Measurements from ENCODE around the gene SLC35E3. TPM values are rescaled to one million over a fixed set of nuclear protein-coding genes. Genes with fewer than 3 reads are reported as not detected.

Gene SLC35E3
- 10 to 100 TPM in 1 of 2 donors, 1 to 10 TPM in 1; 8.7 to 12.7 TPM for total RNA-seq

DNA sequence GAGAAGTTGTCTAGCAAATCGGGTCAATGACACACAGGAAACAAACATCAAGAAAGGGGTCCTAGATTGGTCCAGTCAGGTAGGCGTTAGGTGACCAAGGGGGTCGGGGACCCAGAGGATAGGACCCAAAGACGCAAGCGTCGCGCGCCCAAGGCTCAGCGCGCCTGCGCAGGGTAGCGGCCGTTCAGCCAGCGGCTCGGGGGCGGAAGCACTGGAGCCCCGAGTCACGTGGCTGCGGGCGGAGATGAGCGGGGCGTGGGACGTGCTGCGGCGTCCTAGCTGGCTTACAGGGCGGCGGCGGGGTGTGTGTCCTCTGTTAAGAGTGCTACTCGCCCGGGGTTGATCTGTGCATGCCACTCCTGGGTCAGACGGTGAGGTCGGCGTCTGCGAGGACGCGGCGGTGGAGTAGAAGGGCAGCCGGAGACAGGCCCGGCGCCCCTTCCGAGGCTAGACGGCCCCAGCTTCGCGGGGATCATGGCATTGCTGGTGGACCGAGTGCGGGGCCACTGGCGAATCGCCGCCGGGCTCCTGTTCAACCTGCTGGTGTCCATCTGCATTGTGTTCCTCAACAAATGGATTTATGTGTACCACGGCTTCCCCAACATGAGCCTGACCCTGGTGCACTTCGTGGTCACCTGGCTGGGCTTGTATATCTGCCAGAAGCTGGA is at the start of gene SLC35E3:
SLC35E3 (plus strand) TSS at position 273 of the 668 bp plus-strand sequence; CDS start at position 475, 202 bp downstream.
- peak within 1 kb of the TSS; percentile 74 to 89 for H3K27ac Mint-ChIP-seq
- H3K9me3 Mint-ChIP-seq: no peaks in the 10 kb centered on the region
- peak within 1 kb of the TSS; percentile 97 for H3K4me3 Mint-ChIP-seq
- peaks cover 24 to 27% of the 10 kb centered on the region in 2 donors for H3K4me1 Mint-ChIP-seq (ENCODE audit: low read depth in 2 of 2)
- peak; percentile 99 for ATAC-seq
- no peaks in the 10 kb centered on the region for H3K27me3 Mint-ChIP-seq
- peaks cover 5% of the 10 kb centered on the region for H3K36me3 Mint-ChIP-seq
- peak; percentile 96 for DNase-seq (ENCODE audit: low spot score)

DNA sequence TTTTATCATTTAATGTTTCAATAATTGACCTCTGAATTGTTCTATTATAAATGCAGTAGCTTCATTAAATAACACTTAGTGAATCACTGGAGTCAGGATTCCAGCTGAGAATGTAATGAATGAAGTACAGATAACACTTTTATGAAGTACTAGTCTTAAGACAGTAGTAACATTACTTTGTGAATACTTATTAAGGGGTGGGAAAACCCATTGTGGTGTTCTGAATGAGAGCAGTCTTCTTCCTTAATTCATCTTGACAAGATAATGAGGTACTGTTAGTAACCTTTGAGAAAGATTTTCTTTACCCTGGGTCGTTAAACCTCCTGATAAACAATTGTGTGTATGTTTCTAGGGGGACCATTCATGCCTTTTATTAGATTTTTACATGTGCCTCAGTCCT is 46.5 kb upstream of the SLC35E3 start:
- DNase-seq (ENCODE audit: low spot score) (no peak), ATAC-seq (no peak)
- Mint-ChIP-seq H3K4me1 (ENCODE audit: low read depth in 2 of 2) (peaks cover 0 to 3% of the 10 kb centered on the region in 2 donors), H3K27me3 (no peaks in the 10 kb centered on the region), H3K36me3 (peaks cover 37% of the 10 kb centered on the region), H3K9me3 (no peaks in the 10 kb centered on the region), H3K27ac (no peak overlapping the region), H3K4me3 (no peak overlapping the region)

DNA sequence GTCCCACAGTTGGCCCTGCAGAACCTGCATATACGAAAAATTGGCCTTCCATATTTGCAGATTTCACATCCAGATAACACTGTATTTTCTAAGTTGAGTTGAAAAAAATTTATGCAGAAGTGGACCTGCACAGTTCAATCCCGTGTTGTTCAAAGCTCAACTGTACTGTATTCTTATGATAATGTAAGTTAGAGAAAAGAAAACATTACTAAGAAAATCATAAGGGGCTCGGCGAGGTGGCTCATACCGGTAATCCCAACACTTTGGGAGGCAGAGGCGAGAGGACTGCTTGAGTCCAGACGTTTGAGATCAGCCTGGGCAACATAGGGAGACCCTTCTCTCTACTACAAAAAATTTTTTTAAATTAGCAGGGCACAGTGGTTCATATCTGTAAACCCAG is 18.2 kb upstream of the SLC35E3 start:
- peaks cover 12% of the 10 kb centered on the region for H3K36me3 Mint-ChIP-seq
- H3K4me1 Mint-ChIP-seq (ENCODE audit: low read depth in 2 of 2): no peaks in the 10 kb centered on the region
- no peak for ATAC-seq
- H3K27ac Mint-ChIP-seq: no peak overlapping the region
- no peaks in the 10 kb centered on the region for H3K27me3 Mint-ChIP-seq
- no peak for DNase-seq (ENCODE audit: low spot score)
- no peak overlapping the region for H3K4me3 Mint-ChIP-seq
- H3K9me3 Mint-ChIP-seq: no peaks in the 10 kb centered on the region

DNA sequence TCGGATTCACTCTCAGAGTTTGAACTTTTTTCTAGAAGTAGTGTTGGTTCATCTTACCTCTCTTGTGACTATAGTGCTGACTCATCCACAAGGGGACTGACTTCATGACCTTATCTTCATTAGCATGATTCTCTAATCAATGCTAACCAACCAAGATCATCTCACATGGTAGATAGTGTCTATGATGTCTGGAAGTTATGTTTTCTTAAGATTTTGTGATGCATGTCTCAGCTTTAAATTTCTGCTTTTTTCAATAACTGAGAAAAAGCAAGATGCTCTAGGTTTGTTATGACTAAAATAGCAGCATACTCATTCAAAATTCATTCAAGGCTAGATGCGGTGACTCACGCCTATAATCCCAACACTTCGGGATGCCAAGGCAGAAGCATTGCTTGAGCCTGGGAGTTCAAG is 12.3 kb upstream of the SLC35E3 start:
- Mint-ChIP-seq H3K27ac (no peak overlapping the region), H3K4me3 (no peak overlapping the region), H3K36me3 (peaks cover 25% of the 10 kb centered on the region), H3K4me1 (ENCODE audit: low read depth in 2 of 2) (no peaks in the 10 kb centered on the region), H3K27me3 (no peaks in the 10 kb centered on the region), H3K9me3 (no peaks in the 10 kb centered on the region)
- DNase-seq (ENCODE audit: low spot score): no peak
- no peak for ATAC-seq

DNA sequence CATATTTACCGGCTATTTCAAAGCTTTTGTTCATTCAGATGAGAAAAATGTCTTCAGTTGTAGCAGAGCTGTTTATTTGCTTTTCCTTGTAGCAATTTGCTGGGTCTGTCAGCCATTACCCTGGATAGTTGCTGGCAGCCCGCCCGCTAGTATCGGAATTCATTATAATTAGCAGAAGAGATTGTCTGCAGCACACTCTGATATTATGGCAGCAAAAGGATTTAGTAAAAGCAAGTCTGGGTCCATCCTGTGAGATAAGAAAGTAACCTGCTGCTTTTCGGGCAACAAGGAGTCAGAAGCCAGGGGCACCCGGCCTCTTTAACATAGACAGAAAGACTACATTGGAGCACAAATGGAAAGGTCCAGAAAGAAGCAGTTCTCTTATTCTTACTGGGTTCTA is 6.1 kb upstream of the SLC35E3 start:
- ATAC-seq (no peak), DNase-seq (ENCODE audit: low spot score) (no peak)
- Mint-ChIP-seq H3K36me3 (peaks cover 23% of the 10 kb centered on the region), H3K27me3 (no peaks in the 10 kb centered on the region), H3K9me3 (no peaks in the 10 kb centered on the region), H3K27ac (no peak overlapping the region), H3K4me1 (ENCODE audit: low read depth in 2 of 2) (peaks cover 4 to 6% of the 10 kb centered on the region in 2 donors), H3K4me3 (no peak overlapping the region)

DNA sequence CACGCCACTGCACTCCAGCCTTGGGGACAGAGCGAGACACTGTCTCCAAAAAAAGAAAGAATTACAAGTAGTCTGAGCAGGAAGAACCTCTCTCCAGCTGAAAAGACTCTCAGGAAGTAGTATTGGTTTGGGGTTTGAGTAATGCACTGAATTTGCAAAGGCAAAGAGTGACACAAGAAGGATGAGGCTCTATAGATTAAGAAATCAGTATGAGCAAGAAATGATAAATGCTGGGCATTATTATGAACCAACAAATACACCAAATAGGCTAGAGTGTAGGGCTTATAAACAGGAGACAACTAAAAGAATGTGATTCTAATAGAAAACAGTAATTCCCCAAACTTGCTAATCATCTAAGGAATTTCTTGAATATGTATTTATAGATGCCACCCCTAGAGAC is 2.6 kb upstream of the SLC35E3 start:
- no peak for ATAC-seq
- no peak for DNase-seq (ENCODE audit: low spot score)
- H3K4me3 Mint-ChIP-seq: no peak overlapping the region
- no peaks in the 10 kb centered on the region for H3K9me3 Mint-ChIP-seq
- no peaks in the 10 kb centered on the region for H3K27me3 Mint-ChIP-seq
- peak overlapping the region in 1 of 2 donors; percentile 4 for H3K27ac Mint-ChIP-seq
- H3K4me1 Mint-ChIP-seq (ENCODE audit: low read depth in 2 of 2): peaks cover 19 to 24% of the 10 kb centered on the region in 2 donors
- peaks cover 11% of the 10 kb centered on the region for H3K36me3 Mint-ChIP-seq

DNA sequence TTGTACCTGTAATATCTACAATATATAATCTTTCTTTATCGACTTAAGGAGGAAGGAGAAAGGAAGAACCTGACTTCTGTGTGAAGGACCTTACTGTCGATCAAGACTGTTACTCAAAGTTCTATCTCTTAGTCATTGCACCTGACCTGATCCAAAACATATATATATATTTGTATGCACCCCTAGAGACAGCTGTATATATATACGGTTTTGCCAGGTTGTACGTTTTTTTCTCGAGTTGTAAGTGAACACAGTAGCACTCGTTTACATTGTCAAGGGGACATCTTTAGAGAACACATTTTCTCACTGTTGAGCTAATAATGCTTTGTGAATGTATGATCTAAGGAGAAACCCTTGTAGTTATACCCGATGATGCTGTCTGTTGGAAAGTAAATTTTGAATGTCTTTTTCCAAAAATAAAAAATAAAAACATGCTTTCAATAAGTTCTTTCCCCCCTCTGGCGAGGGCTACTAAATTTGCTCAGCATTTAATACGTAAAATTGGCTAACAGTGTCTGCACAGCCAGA is 536 bp upstream of the SLC35E3 start:
- Mint-ChIP-seq H3K9me3 (no peaks in the 10 kb centered on the region), H3K4me3 (peak overlapping the region; percentile 97), H3K27me3 (no peaks in the 10 kb centered on the region), H3K36me3 (peaks cover 5% of the 10 kb centered on the region), H3K27ac (peak overlapping the region; percentile 74 to 89), H3K4me1 (ENCODE audit: low read depth in 2 of 2) (peaks cover 24% of the 10 kb centered on the region in 2 donors)
- DNase-seq (ENCODE audit: low spot score) (no peak), ATAC-seq (no peak)

DNA sequence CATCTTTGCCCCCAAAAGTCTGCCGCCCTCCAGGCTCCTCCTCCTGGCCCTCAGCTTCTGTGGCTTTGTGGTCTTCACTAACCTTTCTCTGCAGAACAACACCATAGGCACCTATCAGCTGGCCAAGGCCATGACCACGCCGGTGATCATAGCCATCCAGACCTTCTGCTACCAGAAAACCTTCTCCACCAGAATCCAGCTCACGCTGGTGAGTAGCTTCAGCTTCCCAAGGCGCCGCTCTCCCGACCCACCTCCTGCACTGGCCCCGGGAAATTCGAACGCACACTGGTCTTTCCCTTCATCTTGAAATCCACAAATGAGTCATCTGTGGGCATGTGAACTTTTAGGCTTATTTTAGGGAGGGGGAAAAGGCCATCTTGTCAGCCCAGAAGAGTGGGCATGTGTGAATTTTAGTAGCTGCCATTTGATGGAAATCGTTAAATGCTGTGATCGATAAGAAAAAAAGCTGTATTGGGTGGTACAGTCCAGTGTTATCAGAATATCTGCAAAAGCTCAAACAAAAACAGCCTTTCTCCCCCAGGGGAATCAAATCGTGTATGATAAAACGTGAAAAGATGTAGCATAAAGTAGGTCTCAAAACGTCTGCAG is 700 bp downstream of the SLC35E3 start:
- Mint-ChIP-seq H3K4me1 (ENCODE audit: low read depth in 2 of 2) (peaks cover 24 to 27% of the 10 kb centered on the region in 2 donors), H3K36me3 (peaks cover 5% of the 10 kb centered on the region), H3K27ac (peak overlapping the region; percentile 74 to 89), H3K27me3 (no peaks in the 10 kb centered on the region), H3K9me3 (no peaks in the 10 kb centered on the region), H3K4me3 (peak overlapping the region; percentile 97)
- ATAC-seq (peak; percentile 46 to 55), DNase-seq (ENCODE audit: low spot score) (peak; percentile 62)

DNA sequence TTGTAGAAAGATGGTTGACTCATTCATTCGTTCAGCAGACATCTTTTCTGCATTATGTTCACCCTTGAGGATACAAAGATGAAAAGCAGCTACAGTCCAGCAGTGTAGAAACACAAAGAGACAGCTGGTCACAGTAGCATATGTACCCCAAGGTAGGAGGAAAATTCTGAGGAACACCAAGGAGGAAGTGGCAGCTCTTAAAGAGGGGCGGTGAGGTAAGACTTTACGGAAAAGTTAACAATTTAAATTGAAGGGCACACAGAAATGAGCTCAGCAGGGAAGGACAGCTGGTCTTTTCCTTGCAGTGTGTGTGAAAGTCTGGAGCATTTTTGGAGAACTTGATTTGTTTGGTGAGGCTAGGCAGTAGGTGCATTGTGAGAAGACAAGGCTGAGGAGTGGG is 3.5 kb downstream of the SLC35E3 start:
- H3K4me1 Mint-ChIP-seq (ENCODE audit: low read depth in 2 of 2): peaks cover 18 to 25% of the 10 kb centered on the region in 2 donors
- no peaks in the 10 kb centered on the region for H3K27me3 Mint-ChIP-seq
- ATAC-seq (no peak), DNase-seq (ENCODE audit: low spot score) (no peak)
- no peak overlapping the region for H3K27ac Mint-ChIP-seq
- H3K9me3 Mint-ChIP-seq: no peaks in the 10 kb centered on the region
- H3K36me3 Mint-ChIP-seq: peaks cover 15% of the 10 kb centered on the region
- H3K4me3 Mint-ChIP-seq: no peak overlapping the region

DNA sequence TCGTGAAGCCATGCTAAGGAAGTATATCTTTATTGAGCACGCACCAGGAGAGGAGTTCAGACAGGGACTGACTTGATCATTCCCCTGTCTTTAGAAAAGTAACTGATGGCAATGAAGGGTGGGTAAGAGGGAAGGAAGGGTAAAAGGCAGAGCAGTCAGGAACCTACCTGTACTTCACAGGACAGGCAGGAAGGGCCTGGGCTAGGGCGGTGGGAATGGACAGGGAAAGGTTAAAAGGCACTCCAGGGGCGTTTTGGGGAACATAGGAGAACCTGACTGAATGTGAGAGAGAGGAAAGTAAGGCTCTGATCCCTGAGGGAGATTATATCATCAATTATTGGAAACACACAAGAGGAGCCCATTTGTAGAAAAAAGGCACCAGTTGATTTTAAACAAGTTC is 3.9 kb downstream of the SLC35E3 start:
- no peaks in the 10 kb centered on the region for H3K27me3 Mint-ChIP-seq
- DNase-seq (ENCODE audit: low spot score): no peak
- H3K27ac Mint-ChIP-seq: no peak overlapping the region
- peaks cover 15% of the 10 kb centered on the region for H3K36me3 Mint-ChIP-seq
- no peaks in the 10 kb centered on the region for H3K9me3 Mint-ChIP-seq
- H3K4me3 Mint-ChIP-seq: no peak overlapping the region
- H3K4me1 Mint-ChIP-seq (ENCODE audit: low read depth in 2 of 2): peaks cover 18 to 25% of the 10 kb centered on the region in 2 donors
- ATAC-seq: no peak

DNA sequence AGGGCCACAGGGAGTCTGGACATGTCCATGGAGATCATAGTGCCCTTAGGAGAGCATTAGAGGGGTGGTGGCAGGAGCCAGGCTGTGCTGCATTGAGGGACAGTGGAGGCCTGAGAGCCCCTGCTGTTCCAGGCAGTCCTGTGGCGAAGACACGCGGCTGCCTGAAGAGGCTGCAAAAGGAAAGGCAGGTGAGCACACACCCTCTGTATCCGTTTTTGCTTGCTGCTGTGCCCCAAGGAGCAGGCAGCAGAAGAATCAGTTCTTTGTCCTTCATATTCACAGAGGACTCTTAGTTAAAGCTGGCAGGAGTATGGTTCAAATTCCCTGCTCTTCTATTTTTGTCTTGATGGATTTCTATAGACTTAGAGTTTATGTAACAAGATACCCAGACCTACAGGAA is 4.5 kb downstream of the SLC35E3 start:
- H3K36me3 Mint-ChIP-seq: peaks cover 15% of the 10 kb centered on the region
- H3K4me3 Mint-ChIP-seq: no peak overlapping the region
- no peak for ATAC-seq
- H3K4me1 Mint-ChIP-seq (ENCODE audit: low read depth in 2 of 2): peaks cover 17 to 25% of the 10 kb centered on the region in 2 donors
- H3K27me3 Mint-ChIP-seq: no peaks in the 10 kb centered on the region
- no peak overlapping the region for H3K27ac Mint-ChIP-seq
- DNase-seq (ENCODE audit: low spot score): no peak
- H3K9me3 Mint-ChIP-seq: no peaks in the 10 kb centered on the region

DNA sequence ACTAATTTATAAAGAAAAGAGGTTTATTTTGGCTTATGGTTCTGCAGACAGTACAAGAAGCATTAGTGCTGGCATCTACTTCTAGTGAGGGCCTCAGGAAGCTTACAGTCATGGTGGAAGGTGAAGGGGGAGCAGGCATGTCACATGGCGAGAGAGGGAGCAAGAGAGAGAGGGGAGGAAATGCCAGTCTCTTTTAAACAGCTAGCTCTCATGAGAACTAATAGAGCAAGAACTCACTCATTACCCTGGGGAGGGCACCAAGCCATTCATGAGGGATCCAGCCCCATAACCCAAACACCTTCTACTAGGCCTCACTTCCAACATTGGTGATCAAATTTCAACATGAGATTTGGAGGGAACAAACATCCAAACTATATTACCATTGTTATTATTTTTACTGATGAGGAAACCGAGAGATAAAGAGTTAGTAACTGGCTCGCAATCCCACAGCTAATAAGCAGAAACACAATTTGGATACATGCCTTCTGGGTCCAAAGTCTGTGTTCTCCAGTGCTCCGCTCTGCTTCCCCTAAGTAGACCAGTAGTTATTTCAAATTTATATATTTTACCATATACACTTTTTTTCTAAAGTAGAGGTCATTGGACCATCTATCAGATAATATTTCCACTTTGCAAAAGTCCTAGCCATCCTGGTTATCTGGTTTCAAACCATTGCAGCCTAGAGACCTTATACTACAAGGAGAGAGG is 9.7 kb downstream of the SLC35E3 start:
- H3K4me1 Mint-ChIP-seq (ENCODE audit: low read depth in 2 of 2): peaks cover 0 to 5% of the 10 kb centered on the region in 2 donors
- no peaks in the 10 kb centered on the region for H3K27me3 Mint-ChIP-seq
- no peaks in the 10 kb centered on the region for H3K9me3 Mint-ChIP-seq
- no peak overlapping the region for H3K27ac Mint-ChIP-seq
- no peak overlapping the region for H3K4me3 Mint-ChIP-seq
- ATAC-seq: no peak
- H3K36me3 Mint-ChIP-seq: peaks cover 20% of the 10 kb centered on the region
- no peak for DNase-seq (ENCODE audit: low spot score)

DNA sequence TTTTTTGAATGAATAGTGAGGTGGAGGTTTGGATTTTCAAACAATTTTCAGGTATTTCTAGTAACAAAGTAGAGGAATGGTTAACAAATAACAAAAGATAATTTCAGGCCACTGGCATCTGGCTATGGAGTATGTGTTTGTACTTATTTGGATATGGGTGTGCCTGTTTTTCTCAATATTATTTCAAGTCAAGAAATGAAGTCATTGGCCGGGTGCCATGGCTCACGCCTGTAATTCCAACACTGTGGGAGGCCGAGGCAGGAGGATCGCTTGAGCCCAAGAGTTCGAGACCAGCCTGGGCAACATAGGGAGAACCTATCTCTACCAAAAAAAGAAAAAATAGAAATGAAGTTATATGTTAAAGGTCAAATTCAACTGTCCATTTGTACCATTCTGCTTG is 13.9 kb downstream of the SLC35E3 start:
- Mint-ChIP-seq H3K4me3 (no peak overlapping the region), H3K4me1 (ENCODE audit: low read depth in 2 of 2) (peaks cover 0 to 7% of the 10 kb centered on the region in 2 donors), H3K27me3 (no peaks in the 10 kb centered on the region), H3K9me3 (no peaks in the 10 kb centered on the region), H3K27ac (no peak overlapping the region), H3K36me3 (peaks cover 12% of the 10 kb centered on the region)
- DNase-seq (ENCODE audit: low spot score): no peak
- ATAC-seq: no peak
